Bronchial epithelial cell (primary cell): ENCODE data around the gene ERI3. TPM values are rescaled to one million over a fixed set of nuclear protein-coding genes. Genes with fewer than 3 reads are reported as not detected.
A peak's percentile ranks its signal among the peaks of the same experiment; 100 is the strongest.

Source experiments
- DNase-seq: peaks from one replicate; pipeline ENCODE4 v3.0.0-alpha.2; 2010; ENCODE audit warnings: low read depth
- FAIRE-seq: peaks from 2 replicates; lab custom pipeline; 2011; peaks lifted over from hg19 to GRCh38; lab: Jason Lieb, UNC
- H3K27me3 ChIP-seq: 2 replicates; pipeline ENCODE4 v1.5.1; 2011; ENCODE audit warnings: low read length; ENCODE audit not compliant: control insufficient read depth, insufficient read depth
- H3K36me3 ChIP-seq: 2 replicates; pipeline ENCODE4 v1.5.1; 2011; ENCODE audit warnings: low read length; ENCODE audit not compliant: control insufficient read depth, insufficient read depth
- H3K4me3 ChIP-seq: 2 replicates; pipeline ENCODE4 v1.5.1; 2011; ENCODE audit warnings: mild to moderate bottlenecking, low read depth, low read length, control low read depth
- total RNA-seq: library from RNA; depleted of rRNA; stranded (reverse); fragments of >200 nt; gene quantifications from 2 replicates; pipeline ENCODE4 v1.2.1, GENCODE V29; 2014
- TF ChIP-seq, protein P1 (sequence below): IDR thresholded peaks from 2 replicates; pipeline ENCODE4 v1.5.1; 2011; ENCODE audit warnings: mild to moderate bottlenecking, moderate library complexity, low read length, control low read depth, inconsistent platforms; ENCODE audit not compliant: insufficient read depth, severe bottlenecking

The ERI3 gene
- total RNA-seq, 1 donor from 2014 or later: 22.1 TPM

- no peaks in the 10 kb centered on the region for H3K27me3 ChIP-seq
- TF ChIP-seq, protein P1, sequence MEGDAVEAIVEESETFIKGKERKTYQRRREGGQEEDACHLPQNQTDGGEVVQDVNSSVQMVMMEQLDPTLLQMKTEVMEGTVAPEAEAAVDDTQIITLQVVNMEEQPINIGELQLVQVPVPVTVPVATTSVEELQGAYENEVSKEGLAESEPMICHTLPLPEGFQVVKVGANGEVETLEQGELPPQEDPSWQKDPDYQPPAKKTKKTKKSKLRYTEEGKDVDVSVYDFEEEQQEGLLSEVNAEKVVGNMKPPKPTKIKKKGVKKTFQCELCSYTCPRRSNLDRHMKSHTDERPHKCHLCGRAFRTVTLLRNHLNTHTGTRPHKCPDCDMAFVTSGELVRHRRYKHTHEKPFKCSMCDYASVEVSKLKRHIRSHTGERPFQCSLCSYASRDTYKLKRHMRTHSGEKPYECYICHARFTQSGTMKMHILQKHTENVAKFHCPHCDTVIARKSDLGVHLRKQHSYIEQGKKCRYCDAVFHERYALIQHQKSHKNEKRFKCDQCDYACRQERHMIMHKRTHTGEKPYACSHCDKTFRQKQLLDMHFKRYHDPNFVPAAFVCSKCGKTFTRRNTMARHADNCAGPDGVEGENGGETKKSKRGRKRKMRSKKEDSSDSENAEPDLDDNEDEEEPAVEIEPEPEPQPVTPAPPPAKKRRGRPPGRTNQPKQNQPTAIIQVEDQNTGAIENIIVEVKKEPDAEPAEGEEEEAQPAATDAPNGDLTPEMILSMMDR: no peak
- peak; percentile 23 for FAIRE-seq
- no peak overlapping the region for H3K4me3 ChIP-seq
- no peak for DNase-seq
- peaks cover 5% of the 10 kb centered on the region for H3K36me3 ChIP-seq
These were observed 93.8 kb downstream of the ERI3 start for GRCh38 chr1:44261171-44261817.

- Histone ChIP-seq H3K27me3 (no peaks in the 10 kb centered on the region), H3K4me3 (no peak overlapping the region), H3K36me3 (peaks cover 5% of the 10 kb centered on the region)
- FAIRE-seq (no peak), DNase-seq (no peak)
- TF ChIP-seq, protein P1: no peak
These were observed 94.3 kb downstream of the ERI3 start for GRCh38 chr1:44260792-44261170.

DNA sequence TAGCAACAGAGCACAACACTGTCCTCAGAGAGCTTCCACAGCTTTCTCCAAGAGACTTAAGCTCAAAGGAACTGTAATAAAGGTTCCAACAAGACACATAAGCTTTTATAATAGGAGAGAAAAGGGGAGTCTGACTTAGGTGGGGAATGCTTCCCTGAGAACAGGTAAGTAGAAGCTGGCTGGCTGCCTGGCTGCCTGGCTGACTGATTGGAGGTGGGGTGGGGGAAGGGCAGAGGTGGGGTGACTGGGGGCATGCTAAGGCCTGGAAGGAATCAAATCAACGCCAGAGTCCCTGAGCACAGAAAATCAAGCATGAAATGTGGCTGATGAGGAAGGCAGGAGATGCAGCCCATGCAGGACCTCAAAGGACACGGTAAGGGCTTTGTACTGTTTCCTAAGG, 96.0 kb downstream of the ERI3 start:
- DNase-seq (no peak), FAIRE-seq (no peak)
- Histone ChIP-seq H3K27me3 (no peaks in the 10 kb centered on the region), H3K4me3 (no peak overlapping the region), H3K36me3 (peaks cover 5% of the 10 kb centered on the region)
- TF ChIP-seq, protein P1: no peak

- H3K36me3 ChIP-seq: peaks cover 5% of the 10 kb centered on the region
- DNase-seq: no peak
- FAIRE-seq: no peak
These were observed 98.1 kb downstream of the ERI3 start for GRCh38 chr1:44256762-44257554.

DNA sequence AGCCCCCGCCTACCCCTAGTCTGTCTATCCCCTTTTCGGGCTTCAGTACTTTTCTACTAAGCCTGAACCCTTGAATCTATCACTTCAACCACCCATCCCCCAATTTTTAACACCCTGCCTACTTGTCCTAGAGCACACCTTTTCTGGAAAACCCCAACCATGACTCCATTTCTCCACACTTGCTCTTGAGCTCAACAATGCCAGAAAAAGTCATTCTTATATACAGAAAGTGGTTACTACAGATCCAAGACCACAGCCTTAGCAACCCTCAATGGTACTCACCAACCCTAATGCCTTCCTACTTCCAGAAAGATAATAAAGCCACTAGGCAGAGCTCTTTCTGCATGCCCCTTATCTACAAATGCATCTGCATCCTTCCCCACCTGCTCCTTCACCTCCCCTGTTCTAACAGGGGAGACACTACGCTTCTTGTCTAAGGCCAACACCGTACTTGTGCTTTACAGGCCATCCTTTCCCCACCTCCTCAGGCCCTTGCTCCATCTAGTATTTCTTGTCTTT, 100.6 kb downstream of the ERI3 start:
- H3K4me3 ChIP-seq: no peak overlapping the region
- DNase-seq (no peak), FAIRE-seq (no peak)
- TF ChIP-seq, protein P1: no peak
- H3K36me3 ChIP-seq: peaks cover 8% of the 10 kb centered on the region
- no peaks in the 10 kb centered on the region for H3K27me3 ChIP-seq

More at GRCh38 chr1:44256762-44257554, 98.1 kb downstream of the ERI3 start:
- Histone ChIP-seq H3K27me3 (no peaks in the 10 kb centered on the region), H3K4me3 (no peak overlapping the region)
- TF ChIP-seq, protein P1: no peak
